Mesendoderm (in vitro differentiated cells): ENCODE results near the gene CADM4.
A peak's percentile ranks its signal among the peaks of the same experiment; 100 is the strongest.
"Not testable (repeated sequence)": the region's sequence is repeated elsewhere in the genome, so short reads cannot be mapped to it uniquely, and the experiment has no call there.

ENCODE experiments used
- DNase-seq: peaks from one replicate; pipeline ENCODE4 v3.0.0; 2013
- H2AK5ac ChIP-seq: 2 replicates; pipeline ENCODE4 v1.6.1; 2013; ENCODE audit warnings: low read length, inconsistent platforms
- H2BK120ac ChIP-seq: 2 replicates; pipeline ENCODE4 v1.6.1; 2013; ENCODE audit warnings: low read depth, mild to moderate bottlenecking, low read length, moderate library complexity, mixed read lengths
- H2BK15ac ChIP-seq: replicated peaks from 2 replicates; pipeline ENCODE4 v1.6.1; 2013; ENCODE audit warnings: low read depth, mild to moderate bottlenecking, moderate library complexity
- H2BK5ac ChIP-seq: 2 replicates; pipeline ENCODE4 v1.6.1; 2013; ENCODE audit warnings: low read length, inconsistent platforms
- H3K18ac ChIP-seq: 2 replicates; pipeline ENCODE4 v1.6.1; 2013; ENCODE audit warnings: mild to moderate bottlenecking, low read length, mixed read lengths
- H3K23ac ChIP-seq: one replicate; pipeline ENCODE4 v1.6.1; 2013; ENCODE audit warnings: low read length
- H3K27ac ChIP-seq: 2 replicates; pipeline ENCODE4 v1.5.1; 2013; ENCODE audit warnings: low read depth, mild to moderate bottlenecking, inconsistent platforms, low read length, moderate library complexity
- H3K27me3 ChIP-seq: 2 replicates; pipeline ENCODE4 v1.6.1; 2013; ENCODE audit warnings: low read length, control low read depth, mild to moderate bottlenecking, inconsistent platforms; ENCODE audit not compliant: insufficient read depth, poor library complexity
- H3K36me3 ChIP-seq: 2 replicates; pipeline ENCODE4 v1.6.1; 2013; ENCODE audit warnings: low read length, inconsistent platforms; ENCODE audit not compliant: control insufficient read depth, insufficient read depth
- H3K4ac ChIP-seq: one replicate; pipeline ENCODE4 v1.6.1; 2013; ENCODE audit warnings: low read depth, mild to moderate bottlenecking, low read length, moderate library complexity
- H3K4me1 ChIP-seq: 2 replicates; pipeline ENCODE4 v1.6.1; 2013; ENCODE audit warnings: low read depth, low read length, inconsistent platforms; ENCODE audit not compliant: control insufficient read depth
- H3K4me2 ChIP-seq: 2 replicates; pipeline ENCODE4 v1.6.1; 2013; ENCODE audit warnings: low read length
- H3K4me3 ChIP-seq: 2 replicates; pipeline ENCODE4 v1.5.1; 2013; ENCODE audit warnings: mild to moderate bottlenecking, low read length
- H3K56ac ChIP-seq: one replicate; pipeline ENCODE4 v1.6.1; 2013; ENCODE audit warnings: low read length
- H3K79me1 ChIP-seq: 2 replicates; pipeline ENCODE4 v1.6.1; 2013; ENCODE audit warnings: low read length, inconsistent platforms
- H3K79me2 ChIP-seq: 2 replicates; pipeline ENCODE4 v1.6.1; 2013; ENCODE audit warnings: mild to moderate bottlenecking, low read length; ENCODE audit not compliant: control insufficient read depth, insufficient read depth
- H3K9ac ChIP-seq: 2 replicates; pipeline ENCODE4 v1.6.1; 2013; ENCODE audit warnings: low read length, inconsistent platforms
- H4K5ac ChIP-seq: one replicate; pipeline ENCODE4 v1.6.1; 2013; ENCODE audit warnings: low read length
- H4K8ac ChIP-seq: one replicate; pipeline ENCODE4 v1.6.1; 2013; ENCODE audit warnings: low read depth, mild to moderate bottlenecking, control low read depth, low read length, moderate library complexity
- WGBS: extraction: QIAGEN DNeasy Blood & Tissue Kit; methylation state at CpG from one replicate; pipeline ENCODE4 v1.1.7; 2013; ENCODE audit warnings: low lambda C conversion rate, missing lambda C conversion rate; ENCODE audit not compliant: insufficient coverage; ENCODE audit errors: extremely low coverage; 5-methylcytosine and 5-hydroxymethylcytosine counted together

Gene CADM4

GRCh38 chr19:43651758-43652545, 12.3 kb upstream of the CADM4 start:
- H3K23ac ChIP-seq = no peak overlapping the region
- no peaks in the 10 kb centered on the region for H3K27me3 ChIP-seq
- no peak overlapping the region for H3K4me2 ChIP-seq
- no peak overlapping the region for H2BK120ac ChIP-seq
- no peak overlapping the region for H3K9ac ChIP-seq
- no CpG with 5 or more reads among the region's 14 CpGs for WGBS
- H3K79me1 ChIP-seq = no peaks in the 10 kb centered on the region
- no peak overlapping the region for H4K5ac ChIP-seq
- no peaks in the 10 kb centered on the region for H3K79me2 ChIP-seq
- H4K8ac ChIP-seq = no peak overlapping the region
- no peak overlapping the region for H3K27ac ChIP-seq
- H3K18ac ChIP-seq = no peak overlapping the region
- H2AK5ac ChIP-seq = no peak overlapping the region
- DNase-seq = peak; percentile 82
- peaks cover 4% of the 10 kb centered on the region for H3K36me3 ChIP-seq
- no peak overlapping the region for H2BK5ac ChIP-seq
- H2BK15ac ChIP-seq = no peak overlapping the region
- H3K4ac ChIP-seq = no peak overlapping the region
- no peak overlapping the region for H3K4me3 ChIP-seq
- no peaks in the 10 kb centered on the region for H3K4me1 ChIP-seq
- peak overlapping the region; percentile 58 for H3K56ac ChIP-seq

DNA sequence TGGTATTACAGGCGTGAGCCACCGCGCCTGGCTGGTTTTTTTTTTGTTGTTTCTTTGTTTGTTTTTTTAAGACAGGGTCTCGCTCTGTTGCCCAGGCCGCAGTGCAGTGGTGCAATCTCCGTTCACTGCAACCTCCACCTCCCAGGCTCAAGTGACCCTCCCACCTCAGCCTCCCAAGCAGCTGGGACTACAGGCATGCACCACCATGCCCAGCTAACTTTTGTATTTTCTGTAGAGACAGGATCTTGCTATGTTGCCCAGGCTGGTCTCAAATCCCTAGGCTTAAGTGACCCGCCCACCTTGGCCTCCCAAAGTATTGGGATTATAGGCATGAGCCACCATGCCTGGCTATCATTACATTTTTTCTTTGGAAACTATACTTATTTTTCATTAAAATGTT, 10.6 kb upstream of the CADM4 start:
- not testable (repeated sequence) for H3K27me3 ChIP-seq, H3K56ac ChIP-seq, H3K23ac ChIP-seq, H3K9ac ChIP-seq, H3K79me2 ChIP-seq, H2AK5ac ChIP-seq, H3K4me1 ChIP-seq, DNase-seq, H2BK120ac ChIP-seq, H3K27ac ChIP-seq, H4K5ac ChIP-seq, H3K4ac ChIP-seq, H3K18ac ChIP-seq, H2BK5ac ChIP-seq, H3K36me3 ChIP-seq, H3K79me1 ChIP-seq, H2BK15ac ChIP-seq, H3K4me3 ChIP-seq, H3K4me2 ChIP-seq, H4K8ac ChIP-seq
- WGBS = no CpG with 5 or more reads among the region's 7 CpGs

DNA sequence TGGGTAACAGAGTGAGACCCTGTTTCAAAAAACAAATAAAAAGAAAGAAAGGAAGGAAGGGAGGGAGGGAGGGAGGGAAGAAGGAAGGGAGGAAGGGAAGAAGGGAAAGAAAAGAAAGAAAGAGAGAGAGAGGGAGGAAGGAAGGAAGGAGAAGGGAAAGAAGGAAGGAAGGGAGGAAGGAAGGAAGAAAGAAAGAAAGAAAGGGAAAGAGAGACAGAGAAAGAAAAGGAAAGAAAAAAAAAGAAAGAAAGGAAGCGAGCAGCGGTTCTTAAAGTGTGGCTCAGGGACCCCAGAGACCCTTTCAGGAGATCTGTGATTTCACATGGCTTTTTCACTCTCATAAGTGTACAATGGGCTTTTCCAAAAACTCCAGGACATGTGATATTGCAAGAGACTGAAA, 9.9 kb upstream of the CADM4 start:
- H2BK5ac ChIP-seq = no peak overlapping the region
- H3K4me1 ChIP-seq = no peaks in the 10 kb centered on the region
- H2BK120ac ChIP-seq = no peak overlapping the region
- H3K79me2 ChIP-seq = no peaks in the 10 kb centered on the region
- H4K5ac ChIP-seq = no peak overlapping the region
- no peak for DNase-seq
- no peak overlapping the region for H2BK15ac ChIP-seq
- H3K9ac ChIP-seq = no peak overlapping the region
- H4K8ac ChIP-seq = no peak overlapping the region
- H2AK5ac ChIP-seq = no peak overlapping the region
- H3K23ac ChIP-seq = no peak overlapping the region
- H3K27me3 ChIP-seq = no peaks in the 10 kb centered on the region
- H3K79me1 ChIP-seq = no peaks in the 10 kb centered on the region
- WGBS = no CpG with 5 or more reads among the region's 2 CpGs
- peaks cover 2% of the 10 kb centered on the region for H3K36me3 ChIP-seq
- no peak overlapping the region for H3K4me3 ChIP-seq
- H3K56ac ChIP-seq = no peak overlapping the region
- no peak overlapping the region for H3K27ac ChIP-seq
- H3K4ac ChIP-seq = no peak overlapping the region
- H3K4me2 ChIP-seq = no peak overlapping the region
- H3K18ac ChIP-seq = no peak overlapping the region

DNA sequence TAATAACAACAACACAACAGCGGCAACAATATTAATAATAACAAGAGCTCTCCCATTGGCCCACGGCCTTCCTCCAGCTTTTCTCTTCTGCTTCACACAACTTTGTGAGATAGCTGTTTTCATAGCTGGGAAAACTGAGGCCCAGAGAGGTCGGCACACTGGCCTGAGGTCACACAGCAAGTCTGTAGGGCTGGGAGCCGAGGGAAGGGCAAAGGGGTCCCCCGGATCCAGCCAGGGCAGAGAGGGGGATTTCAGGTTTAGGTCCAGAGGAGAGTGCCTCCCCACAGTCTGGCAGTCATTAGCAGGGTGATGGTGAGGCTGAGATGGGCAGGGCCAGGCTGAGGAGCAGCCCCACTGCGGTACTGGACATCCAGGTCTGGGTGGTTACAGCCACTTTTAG, 9.0 kb upstream of the CADM4 start:
- no peaks in the 10 kb centered on the region for H3K79me1 ChIP-seq

DNA sequence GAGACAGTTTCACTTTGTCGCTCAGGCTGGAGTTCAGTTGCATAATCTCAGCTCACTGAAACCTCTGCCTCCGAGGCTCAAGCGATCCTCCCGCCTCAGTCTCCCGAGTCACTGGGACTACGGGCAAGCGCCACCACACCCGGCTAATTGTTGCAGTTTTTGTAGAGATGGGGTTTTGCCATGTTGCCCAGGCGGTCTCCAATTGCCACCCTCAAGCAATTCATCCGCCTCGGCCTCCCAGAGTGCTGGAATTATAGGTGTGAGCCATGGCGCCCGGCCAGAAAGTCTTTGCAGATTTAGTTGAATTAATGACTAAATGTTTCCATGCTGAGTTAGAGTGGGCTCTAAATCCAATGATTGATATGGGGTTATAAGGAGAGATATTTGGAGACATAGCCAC, 4.5 kb upstream of the CADM4 start:
- no peak overlapping the region for H3K18ac ChIP-seq

More for the DNA sequence above, 9.0 kb upstream of the CADM4 start:
- WGBS = no CpG with 5 or more reads among the region's 6 CpGs
- Histone ChIP-seq H3K4me1 (no peaks in the 10 kb centered on the region), H3K23ac (no peak overlapping the region), H3K27ac (no peak overlapping the region), H3K9ac (no peak overlapping the region), H3K4ac (no peak overlapping the region), H4K5ac (no peak overlapping the region), H3K36me3 (peaks cover 2% of the 10 kb centered on the region), H3K79me2 (no peaks in the 10 kb centered on the region), H4K8ac (no peak overlapping the region), H3K4me3 (no peak overlapping the region), H2BK5ac (no peak overlapping the region), H3K4me2 (no peak overlapping the region), H3K27me3 (no peaks in the 10 kb centered on the region), H2BK15ac (no peak overlapping the region), H2AK5ac (no peak overlapping the region), H3K56ac (no peak overlapping the region), H2BK120ac (no peak overlapping the region), H3K18ac (no peak overlapping the region)
- DNase-seq = no peak

GRCh38 chr19:43643326-43643725, 3.7 kb upstream of the CADM4 start:
- no peak overlapping the region for H2BK120ac ChIP-seq

More for the DNA sequence above, 4.5 kb upstream of the CADM4 start:
- no peak overlapping the region for H4K5ac ChIP-seq
- H3K23ac ChIP-seq = no peak overlapping the region
- peaks cover 2% of the 10 kb centered on the region for H3K36me3 ChIP-seq
- H2BK15ac ChIP-seq = no peak overlapping the region
- H3K79me1 ChIP-seq = no peaks in the 10 kb centered on the region
- DNase-seq = no peak
- no peaks in the 10 kb centered on the region for H3K4me1 ChIP-seq
- H3K79me2 ChIP-seq = no peaks in the 10 kb centered on the region
- no peak overlapping the region for H3K9ac ChIP-seq
- no peak overlapping the region for H2BK120ac ChIP-seq
- no peak overlapping the region for H2AK5ac ChIP-seq
- H3K56ac ChIP-seq = no peak overlapping the region
- H3K27me3 ChIP-seq = no peaks in the 10 kb centered on the region
- no peak overlapping the region for H2BK5ac ChIP-seq
- no peak overlapping the region for H3K4me2 ChIP-seq
- no peak overlapping the region for H3K4ac ChIP-seq
- H3K27ac ChIP-seq = no peak overlapping the region
- H4K8ac ChIP-seq = no peak overlapping the region
- no peak overlapping the region for H3K4me3 ChIP-seq
- no CpG with 5 or more reads among the region's 13 CpGs for WGBS

More at GRCh38 chr19:43643326-43643725, 3.7 kb upstream of the CADM4 start:
- Histone ChIP-seq H2BK15ac (no peak overlapping the region), H3K79me2 (no peaks in the 10 kb centered on the region), H3K4me1 (no peaks in the 10 kb centered on the region), H3K27ac (no peak overlapping the region), H2AK5ac (no peak overlapping the region), H3K23ac (no peak overlapping the region), H3K4ac (no peak overlapping the region), H3K79me1 (no peaks in the 10 kb centered on the region), H2BK5ac (no peak overlapping the region), H3K27me3 (peaks cover 7% of the 10 kb centered on the region), H3K4me3 (no peak overlapping the region), H3K56ac (no peak overlapping the region), H4K8ac (no peak overlapping the region), H3K9ac (no peak overlapping the region), H3K36me3 (no peaks in the 10 kb centered on the region), H4K5ac (no peak overlapping the region), H3K18ac (no peak overlapping the region), H3K4me2 (no peak overlapping the region)
- DNase-seq = no peak
- WGBS = no CpG with 5 or more reads among the region's 3 CpGs
